Suprapubic skin (tissue), 4 donors: Measurements from ENCODE around the gene NHSL2.

Experiments
- CTCF ChIP-seq, 2 donors: fragments of 200-600 bp in 1 of 2; fragments of 450-650 bp in 1 of 2; sonication (generic) in 1 of 2; IDR thresholded peaks; one replicate each; pipeline ENCODE4 v1.5.1; 2016 to 2019; ENCODE audit warnings: antibody characterized with exemption in 2 of 2, mild to moderate bottlenecking in 1 of 2, moderate library complexity in 1 of 2
- POLR2A ChIP-seq, 2 donors: fragments of 450-650 bp; IDR thresholded peaks; one replicate each; pipeline ENCODE4 v1.6.1; 2017; ENCODE audit warnings: antibody characterized with exemption in 2 of 2, mild to moderate bottlenecking in 2 of 2, moderate library complexity in 2 of 2
- POLR2AphosphoS5 ChIP-seq, 3 donors: sonication (generic); formaldehyde crosslinking; IDR thresholded peaks; one replicate each; pipeline ENCODE4 v1.6.1; 2017; ENCODE audit warnings: antibody characterized with exemption in 3 of 3

DNA sequence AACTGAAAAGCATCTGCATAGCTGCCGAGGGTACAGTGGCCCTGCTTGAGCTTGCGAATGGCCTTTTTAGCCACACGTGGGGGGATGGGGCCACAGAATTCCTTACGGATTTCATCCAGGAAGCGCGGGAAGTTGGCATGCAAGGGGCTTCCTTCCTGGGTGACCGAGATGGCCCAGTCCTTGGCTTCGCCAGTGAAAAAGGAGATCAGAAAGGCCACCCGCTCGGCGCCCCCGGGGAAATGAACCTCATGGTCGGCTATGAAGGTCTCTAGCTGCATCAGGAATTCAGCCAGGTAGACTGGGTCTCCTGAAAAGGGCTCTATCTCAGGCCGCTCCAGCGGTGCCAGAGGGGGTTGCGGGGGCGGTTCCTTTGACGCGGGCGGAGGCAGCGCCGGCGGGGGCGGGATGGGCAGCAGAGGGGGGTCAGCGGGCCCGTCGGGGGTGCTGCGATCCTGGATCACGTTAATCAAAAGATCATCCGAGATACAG, 220.2 kb downstream of the NHSL2 start:
- TF ChIP-seq POLR2A (IDR thresholded peaks at IDR 0.05) (no peak), CTCF (IDR thresholded peaks at IDR 0.05) (no peak), POLR2AphosphoS5 (IDR thresholded peaks at IDR 0.05) (no peak)
